Activated CD4-positive, CD25-positive, alpha-beta regulatory T cell treated with anti-CD3 and anti-CD28 coated beads, Interleukin-2, amount 50 U/mL, for 24 hours (primary cell): Measurements from ENCODE around the gene OTOS.

ENCODE experiments used
- ATAC-seq, 2 donors: fragments of 150-1000 bp; cut with Tn5 transposase; one replicate each; pipeline ENCODE4 v1.10.0; 2021; ENCODE audit warnings: mild to moderate bottlenecking in 1 of 2, moderate library complexity in 1 of 2

The OTOS gene

DNA sequence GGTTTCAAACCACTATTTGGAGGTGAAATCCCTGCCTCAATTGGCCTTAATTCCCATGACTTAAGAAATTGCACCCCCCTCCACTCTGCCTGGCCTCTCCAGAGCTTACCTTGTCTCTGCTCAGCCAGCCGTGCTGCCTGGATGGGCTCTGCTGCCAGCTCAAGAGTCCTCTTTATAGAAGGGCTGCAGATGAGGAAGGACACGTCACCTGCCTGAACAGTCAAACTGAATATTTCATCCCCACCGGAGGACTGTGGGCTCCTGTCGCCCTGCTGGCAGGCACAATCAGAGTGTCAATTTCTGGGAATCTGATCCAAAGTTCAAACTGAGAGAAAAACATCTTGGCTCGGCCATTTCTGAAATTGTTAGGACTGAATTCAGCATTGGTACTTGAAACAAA, at the start of gene OTOS:
OTOS (minus strand) TSS at position 148 of the 400 bp plus-strand sequence. CDS start 332 bp downstream, outside the sequence.
- ATAC-seq, result no peak

DNA sequence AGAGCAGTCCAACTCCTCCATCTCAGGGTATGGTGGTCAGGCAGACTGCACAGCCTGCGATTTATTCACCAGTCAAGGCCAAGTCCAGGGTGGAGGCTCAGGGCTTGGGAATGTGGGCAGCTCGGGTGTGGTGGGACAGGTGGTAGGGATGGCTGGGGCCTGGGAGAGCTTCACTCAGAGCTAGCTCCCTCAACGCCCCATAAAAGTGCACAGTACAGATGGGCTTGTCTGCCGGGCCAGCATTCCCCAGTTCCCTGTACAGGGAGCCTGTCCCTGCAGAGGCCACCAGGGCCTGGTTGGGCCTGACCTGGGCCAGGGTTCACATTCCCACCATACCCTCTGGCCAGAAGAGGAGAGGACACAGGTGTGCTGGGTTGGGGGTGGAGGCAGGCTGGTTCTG, 49.2 kb upstream of the OTOS start:
- no peak for ATAC-seq

DNA sequence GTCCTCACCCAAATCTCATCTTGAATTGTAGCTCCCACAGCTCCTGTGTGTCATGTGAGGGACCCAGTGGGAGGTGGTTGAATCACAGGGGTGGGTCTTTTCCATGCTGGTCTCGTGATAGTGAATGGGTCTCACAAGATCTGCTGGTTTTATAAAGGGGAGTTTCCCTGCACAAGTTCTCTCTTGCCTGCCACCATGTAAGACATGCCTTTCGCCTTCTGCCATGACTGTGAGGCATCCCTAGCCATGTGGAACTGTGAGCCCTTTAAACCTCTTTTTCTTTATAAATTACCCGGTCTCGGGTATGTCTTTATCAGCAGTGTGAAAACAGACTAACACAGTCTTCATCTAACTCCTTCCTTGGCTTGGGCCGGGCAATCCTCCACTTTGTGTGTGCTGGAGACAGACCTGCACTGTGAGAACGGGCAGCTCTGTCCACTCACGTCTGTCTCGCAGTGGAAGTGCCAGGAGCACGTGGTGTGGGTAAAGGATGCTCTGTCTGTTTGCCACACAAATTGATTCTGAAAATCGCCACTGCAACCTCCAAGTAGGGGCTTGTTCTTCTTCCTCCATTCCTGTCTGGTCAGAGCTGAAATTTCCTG, 47.6 kb upstream of the OTOS start:
- ATAC-seq, result no peak

DNA sequence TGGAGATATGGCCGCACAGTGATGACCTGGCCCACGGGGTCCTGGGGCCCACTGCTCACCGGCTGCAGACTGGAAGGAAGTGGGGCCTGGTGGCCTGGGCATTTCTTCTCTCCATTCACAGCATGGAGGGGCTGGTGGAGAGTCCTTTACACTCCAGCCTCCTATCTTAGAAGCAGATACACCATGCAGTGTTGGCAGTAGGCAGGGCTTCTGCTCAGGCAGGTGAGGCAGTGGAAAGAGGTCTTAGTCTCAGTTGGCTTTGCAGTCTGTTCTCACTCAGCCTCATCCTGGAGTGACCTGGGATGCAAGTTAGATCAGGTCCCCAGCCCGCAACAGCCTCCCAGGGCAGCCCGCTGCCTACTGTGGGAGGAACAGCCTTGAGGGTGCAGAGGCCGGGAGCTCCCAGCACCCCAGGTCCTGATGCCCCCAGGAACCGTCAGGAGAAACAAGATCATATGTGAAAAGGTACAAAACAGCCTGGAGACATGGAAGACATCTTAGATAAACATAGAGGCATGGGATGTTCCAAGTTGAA, 45.8 kb upstream of the OTOS start:
- ATAC-seq, result no peak

DNA sequence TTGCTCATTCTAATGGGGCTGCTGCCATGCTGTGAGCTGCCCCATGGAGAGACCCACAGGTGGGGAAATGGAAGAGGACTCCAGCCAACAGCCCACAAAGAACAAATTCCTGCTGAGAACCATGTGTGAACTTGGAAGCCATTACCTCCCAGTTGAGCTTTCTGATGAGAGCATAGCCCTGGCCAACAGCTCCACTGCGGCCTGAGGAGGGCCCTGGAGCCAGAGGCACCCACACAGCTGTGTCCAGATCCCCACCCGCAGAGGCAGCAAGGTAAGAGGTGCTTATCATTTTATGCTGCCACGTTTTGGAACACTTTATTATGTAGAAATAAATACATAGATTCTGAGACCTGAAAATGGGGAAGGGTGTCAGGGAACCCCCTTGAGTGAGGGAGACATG, 44.2 kb upstream of the OTOS start:
- ATAC-seq, result no peak

DNA sequence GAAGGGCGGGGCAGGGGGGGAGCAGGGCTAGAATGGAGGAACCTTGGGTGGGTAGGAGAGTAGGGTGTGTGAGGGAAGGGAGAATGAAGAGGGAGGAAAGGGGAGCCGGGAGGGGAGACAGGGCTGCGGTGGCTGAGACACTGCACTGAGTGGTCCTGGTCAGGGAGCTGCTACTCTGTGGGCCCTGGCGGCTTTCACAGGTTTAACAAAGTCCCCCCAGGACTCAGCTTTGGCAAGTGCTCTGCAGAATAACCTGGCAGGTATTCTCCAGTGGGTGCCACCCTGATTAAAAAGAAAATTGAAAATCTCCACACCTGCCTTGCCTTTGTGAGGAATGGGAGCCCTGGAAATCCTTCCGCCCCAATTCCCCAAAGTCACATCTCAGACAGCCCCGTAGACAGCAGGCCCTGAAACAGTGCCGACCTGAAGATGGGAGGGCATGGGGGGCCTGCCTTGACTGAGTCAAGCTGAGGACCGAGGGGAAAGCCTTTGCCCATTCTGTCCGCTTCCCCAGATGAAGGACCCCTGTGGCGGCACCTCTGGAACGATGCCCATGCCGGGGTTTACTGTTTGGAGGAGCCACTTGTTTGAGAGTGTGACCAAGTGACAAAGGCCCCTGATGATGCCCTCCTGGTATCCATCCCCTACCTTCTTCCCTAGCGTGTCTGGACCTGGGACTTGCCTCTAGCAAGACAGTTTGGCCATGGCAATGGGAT, 43.6 kb upstream of the OTOS start:
- ATAC-seq, result no peak

DNA sequence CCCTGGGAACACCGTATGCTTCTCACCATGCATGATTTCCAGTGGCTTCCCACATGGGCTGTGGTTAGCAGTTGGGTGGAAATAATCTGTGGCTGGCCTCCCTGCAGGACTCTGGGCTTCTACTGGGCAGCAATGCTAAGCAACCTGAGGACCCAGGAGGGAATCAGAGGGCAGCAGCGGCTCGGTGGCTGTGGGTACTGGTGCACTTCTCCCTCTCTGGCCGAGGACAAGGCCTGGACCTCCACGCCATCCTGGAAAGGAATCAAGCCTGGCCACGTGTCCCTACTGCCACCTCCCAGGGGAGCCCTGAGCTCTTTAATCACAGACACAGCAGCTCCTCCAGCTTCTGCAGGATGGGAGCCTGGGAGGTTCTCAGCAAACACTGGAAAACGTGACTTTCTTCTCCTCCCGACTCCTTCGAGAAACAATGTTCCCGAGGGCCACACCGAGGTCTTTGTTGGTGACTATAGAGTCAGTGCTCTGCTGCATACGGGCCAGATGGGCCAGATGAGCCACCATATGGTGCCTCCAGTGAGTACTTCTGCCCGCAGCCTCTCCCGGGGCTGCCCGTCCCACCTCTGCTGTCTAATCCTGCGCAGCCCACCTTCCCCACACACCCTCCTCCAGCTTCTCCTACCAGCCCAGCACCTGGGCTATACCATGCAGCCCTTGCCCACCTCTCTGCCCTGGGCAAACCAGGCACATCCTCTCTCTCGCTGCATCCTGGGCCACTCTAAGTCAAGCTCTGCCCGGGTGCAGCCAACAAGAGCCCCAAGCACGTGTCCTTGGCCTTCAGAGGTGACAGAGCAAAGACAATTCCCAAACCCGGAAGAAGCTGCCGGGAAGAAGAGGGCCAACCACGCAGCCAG, 42.8 kb upstream of the OTOS start:
- ATAC-seq, result no peak

DNA sequence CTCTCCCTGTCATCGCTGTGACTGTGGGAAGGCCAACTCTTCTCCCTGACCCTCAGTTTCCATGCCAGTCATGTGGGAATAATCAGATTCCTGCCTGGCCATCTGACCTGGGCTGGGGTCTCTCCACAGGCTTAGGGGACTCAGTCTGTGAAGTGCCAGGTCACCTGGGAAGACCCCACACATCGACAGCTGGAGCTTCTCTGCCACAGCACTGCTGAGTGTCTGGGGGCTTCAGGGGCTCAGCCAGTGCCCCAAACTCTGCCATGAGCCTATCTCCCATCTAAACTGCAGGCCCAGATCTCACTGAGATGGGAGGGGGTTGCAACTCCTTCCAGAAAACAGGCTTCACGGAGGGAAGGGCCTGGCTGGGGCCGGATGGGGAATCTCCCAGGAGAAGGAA, 42.0 kb upstream of the OTOS start:
- ATAC-seq, result no peak

DNA sequence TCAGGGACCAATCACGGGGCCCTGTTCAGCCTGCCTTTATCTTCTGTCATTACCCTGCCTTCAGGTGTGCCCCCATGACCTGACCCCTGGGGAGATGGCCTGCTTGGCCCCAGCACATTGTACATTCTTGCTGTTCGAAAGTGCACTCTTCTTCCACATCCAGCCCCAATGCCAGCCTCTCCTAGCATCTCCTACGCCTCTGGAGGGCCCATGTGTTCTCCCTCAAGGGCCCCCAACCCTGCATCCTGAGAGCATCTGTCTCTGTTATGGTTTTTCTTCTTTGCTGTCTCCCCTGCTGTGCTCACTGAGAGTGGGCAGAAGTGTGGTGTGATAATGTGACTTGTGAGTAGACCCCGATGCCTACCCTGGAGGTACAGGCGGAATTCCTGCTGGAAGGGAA, 41.5 kb upstream of the OTOS start:
- ATAC-seq, result no peak

DNA sequence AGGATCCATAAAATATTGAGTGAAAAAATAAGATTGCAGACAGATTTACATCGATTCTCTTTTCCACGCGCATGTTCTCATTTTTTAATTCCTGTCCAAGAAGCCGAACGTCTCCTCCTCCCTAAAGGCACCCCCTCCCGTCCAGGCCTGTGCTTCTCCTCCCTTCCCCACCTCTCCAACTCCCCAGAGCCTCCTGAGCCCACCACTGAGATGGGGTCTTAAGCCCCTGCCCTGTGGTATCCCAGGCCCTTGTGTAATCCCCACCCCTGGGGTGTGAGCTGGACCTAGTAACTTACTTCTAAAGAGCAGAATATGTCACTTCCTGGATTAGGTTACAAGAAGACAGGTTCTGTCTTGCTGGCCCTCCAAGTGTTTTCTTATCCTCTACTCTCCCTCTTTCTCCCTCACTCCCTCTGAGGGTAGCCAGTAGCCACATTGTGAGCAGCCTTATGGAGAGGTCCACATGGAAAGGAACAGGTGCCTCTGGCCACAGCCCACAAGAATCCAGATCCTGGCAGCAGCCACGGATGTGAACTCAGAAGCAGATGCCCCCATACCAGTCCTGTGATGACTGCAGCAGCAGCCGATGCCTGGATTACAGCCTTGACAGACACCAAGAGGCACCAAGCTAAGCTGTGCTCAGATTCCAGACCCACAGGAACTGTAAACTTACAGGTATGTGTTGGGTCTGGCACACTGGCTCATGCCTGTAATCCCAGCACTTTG, 39.6 kb upstream of the OTOS start:
- ATAC-seq, result no peak

DNA sequence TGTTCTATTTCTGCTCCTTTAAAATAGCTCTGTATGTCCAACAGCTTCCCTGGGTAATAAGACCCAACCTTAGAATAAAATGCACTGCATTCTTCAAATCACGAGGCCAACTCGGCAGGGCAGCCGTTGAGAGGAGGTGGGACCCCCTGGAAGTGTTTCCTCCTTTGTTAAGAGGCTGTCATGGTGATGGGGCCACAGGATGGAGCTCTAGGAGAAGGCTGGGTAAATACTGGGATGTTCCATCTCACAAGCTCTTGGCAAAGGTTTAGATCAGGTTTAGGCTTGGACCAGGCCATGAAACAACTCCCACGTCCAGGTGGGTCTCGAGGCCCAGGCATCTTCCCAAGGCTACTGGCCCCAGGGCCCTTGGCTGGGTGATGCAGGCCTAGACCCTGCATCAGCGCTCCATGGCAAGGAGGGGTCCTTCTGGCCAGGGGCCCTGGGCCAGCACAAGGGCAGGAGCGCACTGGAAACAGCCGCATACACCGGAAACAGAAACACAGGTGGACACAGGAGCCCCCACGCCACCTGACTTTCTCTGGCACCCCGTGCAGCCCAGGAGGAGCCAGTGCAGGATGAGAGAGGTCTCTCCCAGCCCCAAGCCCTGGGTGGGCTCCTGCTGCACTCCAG, 38.8 kb upstream of the OTOS start:
- no peak for ATAC-seq

DNA sequence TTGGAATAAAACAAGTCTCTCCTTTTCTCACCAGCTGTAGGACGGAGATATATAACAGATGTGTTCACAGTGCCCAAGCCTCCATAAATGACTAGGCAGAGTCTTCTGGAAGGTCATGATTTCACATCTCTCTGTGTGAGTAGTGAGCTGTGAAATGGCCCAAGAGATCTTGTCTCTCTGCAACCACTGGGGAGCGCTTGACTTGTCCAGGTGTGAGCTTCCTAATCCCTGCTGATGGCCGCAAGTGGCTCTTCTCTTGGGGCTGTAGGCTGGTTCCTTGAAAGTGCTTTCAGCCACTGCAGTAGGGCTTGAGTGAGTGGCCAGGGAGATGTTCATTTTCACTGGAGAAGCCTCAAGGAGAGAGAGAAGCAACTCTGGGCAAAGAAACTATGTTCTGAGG, 38.1 kb upstream of the OTOS start:
- ATAC-seq, result no peak

DNA sequence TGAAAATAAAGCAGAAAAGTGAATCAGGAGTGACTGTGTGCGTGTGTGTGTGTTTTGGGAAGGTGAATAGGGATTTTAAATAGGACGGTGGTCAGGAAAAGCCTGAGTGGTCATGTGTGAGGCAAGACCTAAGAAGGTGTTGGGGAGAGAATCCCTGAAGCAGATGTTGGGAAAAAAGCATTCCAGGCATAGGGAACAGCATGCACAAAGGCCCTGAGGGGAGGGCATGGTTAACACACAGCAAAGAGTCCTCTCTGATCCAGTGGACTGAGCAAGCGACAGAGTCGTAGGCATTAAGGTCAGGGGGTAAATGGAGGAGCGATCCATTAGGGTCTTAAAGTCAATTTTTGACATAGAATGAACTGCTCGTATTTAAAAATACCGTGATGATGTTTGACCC, 34.0 kb upstream of the OTOS start:
- ATAC-seq, result no peak

DNA sequence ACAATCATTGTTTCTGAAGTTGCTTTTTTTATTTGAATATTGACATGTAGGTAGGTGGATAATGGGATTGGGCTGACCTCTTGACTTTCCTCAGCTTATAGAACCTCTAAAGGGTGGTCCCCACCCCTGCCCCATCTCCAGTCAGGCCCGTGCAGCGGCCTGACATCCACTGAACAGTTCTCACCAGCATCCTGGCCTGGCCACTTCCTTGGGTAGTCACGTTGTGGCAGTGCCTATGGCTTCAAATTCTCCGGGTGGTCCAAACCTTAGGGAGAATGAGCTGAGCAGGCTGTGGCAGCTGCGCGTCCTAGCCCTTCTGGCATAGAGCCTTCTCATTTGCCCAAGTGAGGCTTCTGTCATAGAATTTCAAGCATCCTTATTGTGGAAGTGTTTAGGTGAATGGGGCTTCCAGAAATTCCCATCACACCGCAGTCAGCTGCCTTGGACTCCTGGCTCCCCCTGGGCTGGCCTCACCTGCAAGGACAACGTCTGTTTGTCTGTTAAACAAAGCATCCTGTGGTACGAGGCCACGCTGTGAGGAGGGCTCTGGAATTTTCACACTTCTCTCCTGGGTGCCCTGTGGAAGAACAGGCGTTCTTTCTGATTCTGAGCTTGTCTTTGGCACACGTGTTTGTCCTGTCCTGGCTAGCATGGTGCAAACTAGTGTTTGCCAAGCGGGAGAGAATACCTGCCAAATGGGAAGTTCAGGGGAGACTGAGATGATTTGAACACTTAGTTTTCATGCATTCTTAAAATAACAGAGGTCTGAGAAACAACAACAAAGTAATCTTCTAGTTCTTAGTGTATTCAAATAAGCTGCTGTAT, 31.8 kb upstream of the OTOS start:
- ATAC-seq, result no peak

DNA sequence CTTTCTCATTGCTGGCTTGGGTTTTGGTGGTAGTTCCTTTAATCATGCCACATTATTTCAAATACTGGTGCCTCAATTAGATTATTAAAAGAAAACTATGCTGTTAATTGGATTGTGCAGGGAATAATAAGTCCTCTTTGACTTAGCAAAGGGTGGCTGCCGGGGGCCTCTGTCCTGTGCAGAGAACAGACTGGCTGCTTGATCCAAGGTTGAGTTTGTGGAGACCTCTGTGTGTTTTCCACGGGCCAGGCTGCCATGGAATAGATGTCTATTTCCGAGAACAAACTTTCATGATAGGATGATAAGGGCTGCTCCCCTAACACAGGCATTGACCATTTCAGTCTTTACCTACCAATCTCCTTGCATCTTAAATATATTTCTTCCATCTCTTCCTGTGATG, 30.4 kb upstream of the OTOS start:
- no peak for ATAC-seq

DNA sequence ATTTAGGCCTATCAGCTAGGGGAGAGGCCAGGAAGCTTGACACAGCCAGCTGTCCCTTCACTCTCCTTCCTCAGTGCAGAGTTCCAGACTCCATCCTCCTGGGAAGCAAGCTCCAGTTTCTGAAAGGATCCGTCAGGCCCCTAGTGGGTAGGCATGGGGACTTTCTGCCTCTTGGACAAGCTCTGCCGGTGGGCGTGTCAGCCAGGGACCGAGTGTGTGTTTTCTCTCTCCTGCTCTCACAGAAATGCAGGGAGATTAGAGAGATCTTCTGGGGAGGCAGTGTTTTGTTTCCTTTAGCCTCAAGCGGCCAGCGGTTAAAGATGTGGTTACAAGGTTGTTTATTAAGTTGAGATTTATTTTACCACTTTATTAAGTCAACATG, 29.9 kb upstream of the OTOS start:
- no peak for ATAC-seq

DNA sequence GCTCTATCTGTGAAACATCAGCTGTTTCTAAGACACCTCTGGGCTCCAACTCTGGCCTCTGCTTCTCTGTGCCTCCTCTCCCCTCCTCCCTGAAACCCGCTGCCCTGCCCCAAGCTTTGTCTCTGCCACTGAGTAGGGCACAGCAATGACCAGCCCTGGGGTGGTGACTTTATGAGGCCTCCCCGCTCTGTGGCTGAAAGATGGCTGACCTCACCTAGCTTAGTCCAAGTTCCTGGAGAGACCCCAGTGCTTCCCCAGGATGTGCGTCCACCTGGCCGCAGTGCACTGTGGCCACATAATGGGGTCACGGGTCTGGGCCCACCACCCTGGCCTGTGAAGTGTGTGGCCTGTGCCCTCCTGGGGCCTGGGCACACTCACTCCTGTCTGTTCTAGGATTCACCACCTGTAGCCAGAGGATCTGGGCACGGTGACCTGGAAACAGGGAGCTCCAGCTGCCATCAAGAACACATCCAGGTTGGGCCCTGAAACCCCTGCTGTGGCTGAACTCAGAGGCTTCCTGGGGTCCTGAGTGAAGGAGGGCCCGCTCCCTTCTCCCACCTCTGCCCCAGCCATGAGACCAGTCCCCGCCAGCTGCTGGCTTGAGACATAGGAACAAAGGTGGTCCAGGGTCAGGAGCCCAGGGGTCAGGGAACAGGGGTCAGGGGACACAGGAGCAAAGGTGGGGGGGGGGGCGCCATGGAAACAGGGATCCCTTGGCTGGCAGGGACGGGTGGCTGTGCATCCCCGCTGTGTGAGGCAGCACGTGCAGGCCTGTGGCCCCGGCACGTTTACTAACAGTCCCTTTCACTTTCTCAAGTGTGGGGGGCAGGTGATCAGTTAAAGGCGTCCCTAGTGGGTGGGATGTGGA, 29.3 kb upstream of the OTOS start:
- ATAC-seq, result no peak

DNA sequence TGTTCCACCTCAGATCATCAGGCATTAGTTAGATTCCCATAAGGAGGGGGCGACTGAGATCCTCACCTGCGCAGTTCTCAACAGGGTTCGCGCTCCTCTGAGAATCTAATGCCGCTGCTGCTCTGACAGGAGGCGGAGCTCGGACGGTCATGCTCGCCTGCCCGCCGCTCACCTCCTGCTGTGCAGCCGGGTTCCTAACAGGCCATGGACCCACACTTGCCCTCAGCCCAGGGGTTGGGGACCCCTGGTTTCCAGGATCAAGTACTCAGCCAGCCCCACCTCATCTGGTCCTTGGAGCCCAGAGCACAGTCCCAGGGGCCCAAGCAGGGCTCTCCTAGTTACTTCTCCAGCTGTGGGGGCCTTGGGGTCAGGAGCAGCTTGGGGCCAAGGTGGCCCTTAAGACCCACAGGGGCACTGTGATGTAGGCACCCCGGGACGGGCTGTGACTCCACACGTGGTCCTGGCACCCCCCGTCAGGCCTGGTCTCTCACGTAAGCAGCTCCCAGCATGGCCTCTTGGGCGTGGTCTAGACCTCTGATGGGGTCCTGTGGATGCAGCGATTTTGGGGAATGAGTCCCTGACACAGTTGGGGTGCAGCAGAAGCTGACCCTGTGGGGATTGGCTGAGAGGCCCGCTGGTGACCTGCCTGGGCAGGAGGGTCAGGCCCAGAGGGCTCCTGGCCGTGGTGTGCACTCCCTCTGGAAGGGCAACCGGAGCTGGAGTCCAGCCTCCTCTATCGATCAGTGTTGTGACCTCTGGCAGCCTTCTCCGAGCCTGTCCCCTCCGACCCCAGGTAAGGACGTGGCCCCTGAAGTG, 28.3 kb upstream of the OTOS start:
- ATAC-seq, result no peak

DNA sequence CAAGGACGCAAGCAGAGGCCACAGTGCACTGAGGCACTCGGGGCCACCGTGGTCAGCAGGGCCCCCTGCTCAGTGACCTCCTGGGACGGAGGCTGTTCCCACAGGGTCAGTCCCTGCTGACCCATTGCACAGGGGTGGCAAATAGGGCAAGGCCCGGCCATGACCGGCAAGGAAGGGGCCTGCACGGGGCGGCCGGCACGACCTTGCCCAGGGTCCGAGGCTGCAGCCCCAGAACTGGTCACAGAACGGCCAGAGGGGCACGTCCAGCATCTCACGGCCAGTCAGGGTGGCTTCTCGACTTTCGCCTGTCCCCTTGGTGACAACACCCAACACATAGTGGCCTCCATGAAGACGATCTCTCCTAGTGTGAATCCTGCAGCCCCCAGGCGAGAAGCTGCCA, 27.6 kb upstream of the OTOS start:
- no peak for ATAC-seq

DNA sequence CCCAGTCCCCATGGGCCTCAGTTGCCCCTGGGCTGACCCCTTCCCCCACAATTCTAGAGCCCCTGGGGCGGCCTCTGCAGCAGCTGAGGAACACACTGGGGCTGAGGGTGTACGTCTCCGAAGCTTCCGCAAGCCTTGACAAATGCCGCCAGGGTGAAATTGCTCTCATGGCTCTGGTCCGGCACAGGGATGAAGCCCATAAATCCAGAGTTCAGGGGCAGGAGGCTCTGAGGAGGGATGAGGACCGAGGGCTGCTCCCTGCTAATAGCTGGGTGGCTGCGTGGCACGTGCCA, 27.1 kb upstream of the OTOS start:
- ATAC-seq, result no peak
